Muscle layer of duodenum (tissue), 2 donors: Measurements from ENCODE around the gene DNAH5.

Experiments
- H3K27ac ChIP-seq: one replicate; pipeline ENCODE4 v1.7.0; 2013; ENCODE audit warnings: mild to moderate bottlenecking, low read length
- H3K27me3 ChIP-seq: one replicate; pipeline ENCODE4 v1.7.0; 2013; ENCODE audit warnings: low read depth, mild to moderate bottlenecking, control low read depth, low read length
- H3K36me3 ChIP-seq, 2 donors: one replicate each; pipeline ENCODE4 v1.7.0; 2013; ENCODE audit warnings: low read length in 2 of 2, control low read depth in 1 of 2, mild to moderate bottlenecking in 1 of 2; ENCODE audit not compliant: insufficient read depth in 2 of 2, control insufficient read depth in 1 of 2
- H3K4me1 ChIP-seq, 2 donors: one replicate each; pipeline ENCODE4 v1.7.0; 2013; ENCODE audit warnings: low read length in 2 of 2, mild to moderate bottlenecking in 2 of 2, control low read depth in 1 of 2, moderate library complexity in 1 of 2; ENCODE audit not compliant: insufficient read depth in 2 of 2, control insufficient read depth in 1 of 2
- H3K4me3 ChIP-seq, 2 donors: one replicate each; pipeline ENCODE4 v1.7.0; 2013; ENCODE audit warnings: low read length in 2 of 2, low read depth in 1 of 2, mild to moderate bottlenecking in 1 of 2
- H3K9me3 ChIP-seq, 2 donors: one replicate each; pipeline ENCODE4 v1.7.0; 2013; ENCODE audit warnings: low read length in 2 of 2, control low read depth in 1 of 2, mild to moderate bottlenecking in 1 of 2; ENCODE audit not compliant: control insufficient read depth in 1 of 2
- donor health status: healthy.

Gene DNAH5

DNA sequence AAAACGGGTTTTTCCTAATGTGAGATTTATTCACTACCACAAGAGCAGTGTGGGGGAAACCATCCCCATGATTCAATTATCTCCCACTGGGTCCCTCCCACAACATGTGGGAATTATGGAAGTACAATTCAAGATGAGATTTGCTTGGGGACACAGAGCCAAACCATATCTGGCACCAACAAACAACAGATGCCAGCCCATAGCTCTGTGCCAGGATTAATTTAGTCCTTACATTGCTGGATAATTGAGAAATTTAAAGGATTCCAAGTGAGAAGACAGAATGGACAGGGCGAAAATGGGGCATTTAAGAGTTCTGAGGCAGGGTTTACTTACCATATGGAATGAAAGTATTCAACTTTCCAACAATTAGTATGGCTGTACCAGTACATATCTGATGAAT lies 30.8 kb upstream of the DNAH5 start:
- no peaks in the 10 kb centered on the region for H3K27me3 ChIP-seq

GRCh38 chr5:13973724-13974123 lies 29.2 kb upstream of the DNAH5 start:
- no peaks in the 10 kb centered on the region for H3K9me3 ChIP-seq
- no peaks in the 10 kb centered on the region for H3K4me1 ChIP-seq
- no peak overlapping the region for H3K4me3 ChIP-seq
- H3K36me3 ChIP-seq = no peaks in the 10 kb centered on the region
- H3K27ac ChIP-seq = no peak overlapping the region
- H3K27me3 ChIP-seq = no peaks in the 10 kb centered on the region

More for the DNA sequence above, 30.8 kb upstream of the DNAH5 start:
- Histone ChIP-seq H3K27ac (no peak overlapping the region), H3K4me1 (no peaks in the 10 kb centered on the region), H3K36me3 (no peaks in the 10 kb centered on the region), H3K4me3 (no peak overlapping the region), H3K9me3 (no peaks in the 10 kb centered on the region)

- no peak overlapping the region for H3K27ac ChIP-seq
- H3K27me3 ChIP-seq = no peaks in the 10 kb centered on the region
- H3K36me3 ChIP-seq = no peaks in the 10 kb centered on the region
- H3K9me3 ChIP-seq = peaks cover 0 to under 1% of the 10 kb centered on the region in 2 donors
- no peak overlapping the region for H3K4me3 ChIP-seq
- no peaks in the 10 kb centered on the region for H3K4me1 ChIP-seq
Measured at GRCh38 chr5:13972029-13972428, 27.5 kb upstream of the DNAH5 start.

GRCh38 chr5:13957032-13957645 lies 12.7 kb upstream of the DNAH5 start:
- Histone ChIP-seq H3K27ac (no peak overlapping the region), H3K4me1 (no peaks in the 10 kb centered on the region), H3K4me3 (no peak overlapping the region)

GRCh38 chr5:13956471-13956870 lies 12.0 kb upstream of the DNAH5 start:
- Histone ChIP-seq H3K27me3 (no peaks in the 10 kb centered on the region), H3K9me3 (no peaks in the 10 kb centered on the region)

More at GRCh38 chr5:13957032-13957645, 12.7 kb upstream of the DNAH5 start:
- no peaks in the 10 kb centered on the region for H3K36me3 ChIP-seq
- no peaks in the 10 kb centered on the region for H3K9me3 ChIP-seq
- H3K27me3 ChIP-seq = no peaks in the 10 kb centered on the region

GRCh38 chr5:13955896-13956295 lies 11.4 kb upstream of the DNAH5 start:
- H3K36me3 ChIP-seq = no peaks in the 10 kb centered on the region
- H3K27ac ChIP-seq = no peak overlapping the region

More at GRCh38 chr5:13956471-13956870, 12.0 kb upstream of the DNAH5 start:
- no peaks in the 10 kb centered on the region for H3K36me3 ChIP-seq
- H3K27ac ChIP-seq = no peak overlapping the region
- no peaks in the 10 kb centered on the region for H3K4me1 ChIP-seq
- no peak overlapping the region for H3K4me3 ChIP-seq

DNA sequence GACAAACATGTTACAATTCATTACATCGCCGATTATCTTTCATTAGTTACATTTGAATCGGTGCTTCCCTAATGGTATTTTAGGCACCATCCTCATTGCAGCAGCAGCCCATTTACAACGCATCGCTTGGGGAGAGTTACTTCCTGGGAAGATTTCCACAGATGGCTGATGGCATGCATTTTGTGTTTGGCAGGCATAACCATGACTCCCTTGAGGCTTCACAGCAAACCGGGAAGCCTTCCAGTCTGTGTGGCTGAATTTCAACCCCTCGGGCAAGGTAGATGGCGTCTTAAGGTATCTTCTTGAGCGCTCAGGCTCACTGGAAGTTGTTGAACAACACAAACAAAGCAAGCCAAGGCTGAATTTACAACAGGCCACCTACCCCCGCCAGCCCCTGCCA lies 1.6 kb upstream of the DNAH5 start:
- H3K4me1 ChIP-seq = no peaks in the 10 kb centered on the region
- H3K4me3 ChIP-seq = no peak overlapping the region
- H3K9me3 ChIP-seq = no peaks in the 10 kb centered on the region
- no peaks in the 10 kb centered on the region for H3K27me3 ChIP-seq
- no peaks in the 10 kb centered on the region for H3K36me3 ChIP-seq
- no peak overlapping the region for H3K27ac ChIP-seq

More at GRCh38 chr5:13955896-13956295, 11.4 kb upstream of the DNAH5 start:
- H3K27me3 ChIP-seq = no peaks in the 10 kb centered on the region
- H3K9me3 ChIP-seq = no peaks in the 10 kb centered on the region
- H3K4me1 ChIP-seq = no peaks in the 10 kb centered on the region
- H3K4me3 ChIP-seq = no peak overlapping the region

DNA sequence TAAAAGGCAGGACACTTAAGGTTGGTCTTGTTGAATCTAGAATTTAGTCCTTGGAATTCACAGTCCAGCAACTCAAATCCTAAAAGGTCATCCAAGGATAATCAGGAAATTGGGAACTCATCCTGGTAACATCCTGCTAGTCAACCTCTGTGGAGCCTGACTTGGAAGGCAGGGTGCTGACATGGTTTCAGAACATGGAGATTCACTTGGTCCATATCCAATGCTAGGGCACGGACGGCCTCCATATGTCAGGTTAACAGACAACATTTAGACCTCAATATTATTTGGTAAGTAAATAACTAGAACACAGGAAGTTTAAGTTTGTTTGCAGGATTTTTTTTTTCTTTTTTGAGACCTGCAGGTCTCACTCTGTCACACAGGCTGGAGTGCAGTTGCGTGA lies 783 bp upstream of the DNAH5 start:
- no peak overlapping the region for H3K4me3 ChIP-seq
- no peak overlapping the region for H3K27ac ChIP-seq
- H3K27me3 ChIP-seq = no peaks in the 10 kb centered on the region
- no peaks in the 10 kb centered on the region for H3K9me3 ChIP-seq
- H3K36me3 ChIP-seq = no peaks in the 10 kb centered on the region
- H3K4me1 ChIP-seq = no peaks in the 10 kb centered on the region

- no peaks in the 10 kb centered on the region for H3K27me3 ChIP-seq
- no peaks in the 10 kb centered on the region for H3K4me1 ChIP-seq
- H3K9me3 ChIP-seq = no peaks in the 10 kb centered on the region
- no peak overlapping the region for H3K4me3 ChIP-seq
- H3K27ac ChIP-seq = no peak overlapping the region
- H3K36me3 ChIP-seq = no peaks in the 10 kb centered on the region
Measured at GRCh38 chr5:13943676-13944075, 812 bp downstream of the DNAH5 start.

GRCh38 chr5:13941468-13941867 lies 3.0 kb downstream of the DNAH5 start:
- Histone ChIP-seq H3K9me3 (no peaks in the 10 kb centered on the region), H3K36me3 (no peaks in the 10 kb centered on the region), H3K4me1 (no peaks in the 10 kb centered on the region), H3K27me3 (no peaks in the 10 kb centered on the region), H3K27ac (no peak overlapping the region), H3K4me3 (no peak overlapping the region)

- no peaks in the 10 kb centered on the region for H3K36me3 ChIP-seq
- no peaks in the 10 kb centered on the region for H3K9me3 ChIP-seq
- no peaks in the 10 kb centered on the region for H3K27me3 ChIP-seq
- no peak overlapping the region for H3K4me3 ChIP-seq
- no peak overlapping the region for H3K27ac ChIP-seq
- H3K4me1 ChIP-seq = no peaks in the 10 kb centered on the region
Measured at GRCh38 chr5:13939638-13940037, 4.8 kb downstream of the DNAH5 start.

- Histone ChIP-seq H3K9me3 (peaks cover 0 to 10% of the 10 kb centered on the region in 2 donors), H3K27me3 (no peaks in the 10 kb centered on the region), H3K36me3 (no peaks in the 10 kb centered on the region), H3K27ac (no peak overlapping the region), H3K4me3 (no peak overlapping the region), H3K4me1 (no peaks in the 10 kb centered on the region)
Measured at GRCh38 chr5:13934921-13935320, 9.6 kb downstream of the DNAH5 start.
